OCI-LY7 (cell line): Measurements from ENCODE around the gene ROBO2.

ENCODE experiments used
- EZH2phosphoT487 ChIP-seq: fragments of 200-600 bp; sonication (generic); IDR thresholded peaks from 2 replicates; pipeline ENCODE4 v1.6.1; 2018; ENCODE audit warnings: low read depth, borderline replicate concordance, mild to moderate bottlenecking, mixed run types, antibody characterized with exemption, low read length, moderate library complexity, mixed read lengths
- TF ChIP-seq, protein P1 (sequence below): fragments of 200-600 bp; sonication (generic); conservative IDR thresholded peaks from 2 replicates; pipeline ENCODE4 v1.5.1; 2014; ENCODE audit warnings: mild to moderate bottlenecking, antibody characterized with exemption, low read length, moderate library complexity, mixed read lengths

DNA sequence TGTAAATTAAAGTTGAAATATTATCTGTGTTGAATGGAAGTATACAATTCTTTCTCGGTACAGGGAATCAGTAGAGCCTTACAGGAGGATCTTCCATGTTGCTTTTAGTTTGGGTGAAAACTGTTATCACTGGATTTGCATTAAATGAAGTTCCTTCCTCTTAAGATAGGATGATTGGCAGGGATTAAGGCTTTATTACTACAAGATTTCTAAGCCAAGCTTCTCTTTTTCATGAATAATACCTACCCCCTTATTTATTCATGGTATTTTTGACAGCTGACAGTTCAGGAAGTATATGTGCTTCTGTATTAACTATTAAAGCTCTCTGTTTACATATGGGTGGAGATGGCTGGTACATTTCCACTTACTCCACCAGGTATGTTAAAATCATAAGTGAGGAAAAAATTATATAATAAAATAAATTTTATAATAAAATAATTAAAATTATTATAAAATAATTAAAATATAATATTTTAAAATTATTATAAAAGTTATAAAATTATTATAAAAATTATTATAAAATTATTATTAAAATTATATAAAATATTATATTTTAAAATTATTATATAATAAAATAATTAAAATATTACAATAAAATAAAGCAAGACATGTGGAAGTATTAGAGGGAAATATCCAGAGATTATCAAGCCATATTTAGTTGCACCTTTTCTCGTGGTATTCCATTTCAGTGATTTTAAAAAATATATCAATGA lies 332.9 kb downstream of the ROBO2 start:
- TF ChIP-seq, protein P1, sequence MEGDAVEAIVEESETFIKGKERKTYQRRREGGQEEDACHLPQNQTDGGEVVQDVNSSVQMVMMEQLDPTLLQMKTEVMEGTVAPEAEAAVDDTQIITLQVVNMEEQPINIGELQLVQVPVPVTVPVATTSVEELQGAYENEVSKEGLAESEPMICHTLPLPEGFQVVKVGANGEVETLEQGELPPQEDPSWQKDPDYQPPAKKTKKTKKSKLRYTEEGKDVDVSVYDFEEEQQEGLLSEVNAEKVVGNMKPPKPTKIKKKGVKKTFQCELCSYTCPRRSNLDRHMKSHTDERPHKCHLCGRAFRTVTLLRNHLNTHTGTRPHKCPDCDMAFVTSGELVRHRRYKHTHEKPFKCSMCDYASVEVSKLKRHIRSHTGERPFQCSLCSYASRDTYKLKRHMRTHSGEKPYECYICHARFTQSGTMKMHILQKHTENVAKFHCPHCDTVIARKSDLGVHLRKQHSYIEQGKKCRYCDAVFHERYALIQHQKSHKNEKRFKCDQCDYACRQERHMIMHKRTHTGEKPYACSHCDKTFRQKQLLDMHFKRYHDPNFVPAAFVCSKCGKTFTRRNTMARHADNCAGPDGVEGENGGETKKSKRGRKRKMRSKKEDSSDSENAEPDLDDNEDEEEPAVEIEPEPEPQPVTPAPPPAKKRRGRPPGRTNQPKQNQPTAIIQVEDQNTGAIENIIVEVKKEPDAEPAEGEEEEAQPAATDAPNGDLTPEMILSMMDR: no peak
- no peak for TF ChIP-seq EZH2phosphoT487
